CD4-positive, alpha-beta memory T cell (primary cell): ENCODE results near the gene BMP2K. TPM values are rescaled to one million over a fixed set of nuclear protein-coding genes. Genes with fewer than 3 reads are reported as not detected.
A peak's percentile ranks its signal among the peaks of the same experiment; 100 is the strongest.

Experiments used
- CTCF ChIA-PET: fragments of 350-600 bp; sonication (Branson Sonifier 250); formaldehyde crosslinking; loops from one replicate; lab custom pipeline; 2021; ENCODE audit warnings: inconsistent platforms; ENCODE audit not compliant: partially characterized antibody; lab: Charles Lee
- POLR2A ChIA-PET: fragments of 350-600 bp; sonication (Branson Sonifier 250); formaldehyde crosslinking; loops from one replicate; lab custom pipeline; 2021; ENCODE audit not compliant: partially characterized antibody; lab: Charles Lee
- DNase-seq, 5 donors: peaks; one replicate each; pipeline versions ENCODE4 v3.0.0 to v3.0.0-alpha.2; 2020 to 2022; ENCODE audit warnings: mixed read lengths in 1 of 5
- H3K27ac ChIP-seq: one replicate; pipeline ENCODE4 v1.7.0; 2013; ENCODE audit warnings: low read depth, low read length
- H3K27me3 ChIP-seq: 2 replicates; pipeline ENCODE4 v1.7.0; 2013; ENCODE audit warnings: mild to moderate bottlenecking, low read length, moderate library complexity; ENCODE audit not compliant: insufficient read depth
- H3K36me3 ChIP-seq: 2 replicates; pipeline ENCODE4 v1.7.0; 2013; ENCODE audit warnings: mild to moderate bottlenecking, low read length, moderate library complexity; ENCODE audit not compliant: insufficient read depth
- H3K4me1 ChIP-seq: 2 replicates; pipeline ENCODE4 v1.7.0; 2013; ENCODE audit warnings: mild to moderate bottlenecking, low read length, moderate library complexity; ENCODE audit not compliant: insufficient read depth
- H3K4me3 ChIP-seq, 2 donors: one replicate each; pipeline ENCODE4 v1.7.0; 2013; ENCODE audit warnings: low read length in 2 of 2, mild to moderate bottlenecking in 1 of 2
- H3K9me3 ChIP-seq, 2 donors: one replicate each; pipeline ENCODE4 v1.7.0; 2013; ENCODE audit warnings: low read length in 2 of 2, control low read depth in 1 of 2; ENCODE audit not compliant: control insufficient read depth in 1 of 2
- H3K27ac Mint-ChIP-seq, 7 donors: one replicate each; pipeline ENCODE4 v1.8.0; 2020 to 2021; ENCODE audit warnings: mixed read lengths in 7 of 7, mild to moderate bottlenecking in 6 of 7, inconsistent platforms in 3 of 7, moderate library complexity in 3 of 7
- H3K27me3 Mint-ChIP-seq, 2 donors: one replicate each; pipeline ENCODE4 v1.8.0; 2020 to 2021; ENCODE audit warnings: mixed read lengths in 2 of 2
- H3K36me3 Mint-ChIP-seq, 2 donors: one replicate each; pipeline ENCODE4 v1.8.0; 2020 to 2021; ENCODE audit warnings: mixed read lengths in 2 of 2, inconsistent platforms in 1 of 2, mild to moderate bottlenecking in 1 of 2
- H3K4me1 Mint-ChIP-seq, 4 donors: one replicate each; pipeline ENCODE4 v1.8.0; 2020 to 2021; ENCODE audit warnings: mixed read lengths in 4 of 4, mild to moderate bottlenecking in 1 of 4
- H3K4me3 Mint-ChIP-seq, 8 donors: one replicate each; pipeline ENCODE4 v1.8.0; 2020 to 2021; ENCODE audit warnings: mixed read lengths in 8 of 8, mild to moderate bottlenecking in 7 of 8, moderate library complexity in 6 of 8, inconsistent platforms in 3 of 8
- H3K9me3 Mint-ChIP-seq, 8 donors: one replicate each; pipeline ENCODE4 v1.8.0; 2020 to 2021; ENCODE audit warnings: mixed read lengths in 8 of 8, mild to moderate bottlenecking in 5 of 8, inconsistent platforms in 3 of 8, moderate library complexity in 1 of 8
- intact Hi-C: fragments of 100-400 bp; cut with micrococcal nuclease; formaldehyde crosslinking; loops from one replicate; pipeline ENCODE4 v1.15.1; 2023
- polyA plus RNA-seq, 2 donors: library from polyadenylated mRNA; unstranded; fragments of 300-500 nt; fragmentation: Illumina TruSeq; gene quantifications; one replicate each; pipeline ENCODE4 v1.2.3, GENCODE V29; 2021
- total RNA-seq, 2 experiments: library from RNA; stranded (reverse); gene quantifications; one replicate each; pipeline ENCODE4 v1.2.3, GENCODE V29; 2021

BMP2K gene
- total and polyA plus RNA-seq, 4 experiments from 2014 or later, result 1.8 to 9.9 (median 5.8) TPM

GRCh38 chr4:78876568-78877320 lies 100.6 kb downstream of the BMP2K start:
- no peaks in the 10 kb centered on the region for H3K4me1 Mint-ChIP-seq
- Histone ChIP-seq H3K36me3 (no peaks in the 10 kb centered on the region), H3K4me3 (no peak overlapping the region), H3K4me1 (no peaks in the 10 kb centered on the region), H3K27me3 (no peaks in the 10 kb centered on the region), H3K27ac (no peak overlapping the region), H3K9me3 (no peaks in the 10 kb centered on the region)
- H3K9me3 Mint-ChIP-seq, result no peaks in the 10 kb centered on the region
- POLR2A ChIA-PET, result no interaction called here
- CTCF ChIA-PET, result no interaction called here
- no peak for DNase-seq
- H3K27ac Mint-ChIP-seq, result no peak overlapping the region
- no peak overlapping the region for H3K4me3 Mint-ChIP-seq
- peaks cover 11 to 26% of the 10 kb centered on the region in 2 donors for H3K36me3 Mint-ChIP-seq
- intact Hi-C loops, result no loop called here
- no peaks in the 10 kb centered on the region for H3K27me3 Mint-ChIP-seq

- CTCF ChIA-PET, result interaction anchor here (1.3 kb wide), 1 partner anchor 15 kb away, joined by 4 read pairs; no protein-coding TSS in a partner anchor
- H3K36me3 ChIP-seq, result no peaks in the 10 kb centered on the region
- H3K27me3 Mint-ChIP-seq, result no peaks in the 10 kb centered on the region
Measured at GRCh38 chr4:78878031-78878430, 101.9 kb downstream of the BMP2K start.

GRCh38 chr4:78880874-78881492 lies 104.8 kb downstream of the BMP2K start:
- POLR2A ChIA-PET, result interaction anchor here (0.7 kb wide), 1 partner anchor 271 kb away, joined by 3 read pairs; no protein-coding TSS in a partner anchor
- Histone ChIP-seq H3K4me1 (no peaks in the 10 kb centered on the region), H3K27ac (no peak overlapping the region), H3K4me3 (no peak overlapping the region), H3K27me3 (no peaks in the 10 kb centered on the region), H3K9me3 (no peaks in the 10 kb centered on the region), H3K36me3 (no peaks in the 10 kb centered on the region)
- H3K4me1 Mint-ChIP-seq, result no peaks in the 10 kb centered on the region
- H3K27ac Mint-ChIP-seq, result peak overlapping the region in 1 of 7 donors; percentile 3
- no peaks in the 10 kb centered on the region for H3K9me3 Mint-ChIP-seq
- H3K4me3 Mint-ChIP-seq, result no peak overlapping the region
- intact Hi-C loops, result no loop called here
- DNase-seq, result no peak
- CTCF ChIA-PET, result no interaction called here
- H3K36me3 Mint-ChIP-seq, result peaks cover 3 to 10% of the 10 kb centered on the region in 2 donors
- no peaks in the 10 kb centered on the region for H3K27me3 Mint-ChIP-seq

More at GRCh38 chr4:78878031-78878430, 101.9 kb downstream of the BMP2K start:
- no peak for DNase-seq
- intact Hi-C loops, result no loop called here
- Histone ChIP-seq H3K4me3 (no peak overlapping the region), H3K4me1 (no peaks in the 10 kb centered on the region), H3K9me3 (no peaks in the 10 kb centered on the region), H3K27me3 (no peaks in the 10 kb centered on the region), H3K27ac (no peak overlapping the region)
- POLR2A ChIA-PET, result no interaction called here
- Mint-ChIP-seq H3K4me3 (no peak overlapping the region), H3K27ac (no peak overlapping the region), H3K4me1 (no peaks in the 10 kb centered on the region), H3K9me3 (no peaks in the 10 kb centered on the region), H3K36me3 (peaks cover 1 to 17% of the 10 kb centered on the region in 2 donors)

- Mint-ChIP-seq H3K4me3 (no peak overlapping the region), H3K36me3 (peaks cover 7 to 15% of the 10 kb centered on the region in 2 donors), H3K9me3 (no peaks in the 10 kb centered on the region), H3K4me1 (peaks cover 6 to 7% (median 6%) of the 10 kb centered on the region in 4 donors), H3K27ac (no peak overlapping the region), H3K27me3 (no peaks in the 10 kb centered on the region)
- Histone ChIP-seq H3K27me3 (no peaks in the 10 kb centered on the region), H3K4me1 (peaks cover 6% of the 10 kb centered on the region), H3K36me3 (no peaks in the 10 kb centered on the region), H3K9me3 (no peaks in the 10 kb centered on the region), H3K4me3 (no peak overlapping the region), H3K27ac (no peak overlapping the region)
- DNase-seq, result no peak
- POLR2A ChIA-PET, result no interaction called here
- CTCF ChIA-PET, result no interaction called here
- intact Hi-C loops, result no loop called here
Measured at GRCh38 chr4:78885598-78885997, 109.4 kb downstream of the BMP2K start.

GRCh38 chr4:78889955-78890354 lies 113.8 kb downstream of the BMP2K start:
- no peak overlapping the region for H3K27ac ChIP-seq
- DNase-seq, result no peak
- Mint-ChIP-seq H3K4me3 (no peak overlapping the region), H3K36me3 (peaks cover 15 to 27% of the 10 kb centered on the region in 2 donors), H3K27ac (no peak overlapping the region), H3K27me3 (no peaks in the 10 kb centered on the region), H3K4me1 (peaks cover 7 to 12% (median 9%) of the 10 kb centered on the region in 4 donors), H3K9me3 (no peaks in the 10 kb centered on the region)
- ChIA-PET CTCF (no interaction called here), POLR2A (no interaction called here)
- no peaks in the 10 kb centered on the region for H3K27me3 ChIP-seq
- H3K4me1 ChIP-seq, result peaks cover 9% of the 10 kb centered on the region
- H3K36me3 ChIP-seq, result no peaks in the 10 kb centered on the region
- intact Hi-C loops, result no loop called here
- no peak overlapping the region for H3K4me3 ChIP-seq
- no peaks in the 10 kb centered on the region for H3K9me3 ChIP-seq

GRCh38 chr4:78899302-78899701 lies 123.2 kb downstream of the BMP2K start:
- DNase-seq, result no peak
- CTCF ChIA-PET, result no interaction called here
- H3K36me3 Mint-ChIP-seq, result peaks cover 0 to 2% of the 10 kb centered on the region in 2 donors
- H3K36me3 ChIP-seq, result no peaks in the 10 kb centered on the region
- peak overlapping the region in 1 of 7 donors; percentile 43 for H3K27ac Mint-ChIP-seq
- POLR2A ChIA-PET, result no interaction called here
- intact Hi-C loops, result no loop called here
- no peaks in the 10 kb centered on the region for H3K4me1 ChIP-seq
- no peak overlapping the region for H3K4me3 Mint-ChIP-seq
- no peaks in the 10 kb centered on the region for H3K9me3 ChIP-seq
- no peak overlapping the region for H3K4me3 ChIP-seq
- H3K4me1 Mint-ChIP-seq, result no peaks in the 10 kb centered on the region
- H3K27me3 ChIP-seq, result no peaks in the 10 kb centered on the region
- no peaks in the 10 kb centered on the region for H3K27me3 Mint-ChIP-seq
- no peak overlapping the region for H3K27ac ChIP-seq
- H3K9me3 Mint-ChIP-seq, result no peaks in the 10 kb centered on the region

- ChIA-PET POLR2A (no interaction called here), CTCF (no interaction called here)
- Histone ChIP-seq H3K27ac (no peak overlapping the region), H3K9me3 (no peaks in the 10 kb centered on the region), H3K36me3 (no peaks in the 10 kb centered on the region), H3K4me1 (no peaks in the 10 kb centered on the region), H3K27me3 (no peaks in the 10 kb centered on the region), H3K4me3 (no peak overlapping the region)
- Mint-ChIP-seq H3K27me3 (no peaks in the 10 kb centered on the region), H3K27ac (no peak overlapping the region), H3K36me3 (no peaks in the 10 kb centered on the region), H3K4me1 (no peaks in the 10 kb centered on the region), H3K9me3 (no peaks in the 10 kb centered on the region), H3K4me3 (no peak overlapping the region)
- intact Hi-C loops, result no loop called here
- DNase-seq, result no peak
Measured at GRCh38 chr4:78901882-78902281, 125.7 kb downstream of the BMP2K start.
